Bronchial epithelial cell (primary cell): ENCODE measurements around the gene LRRC8D. TPM values are rescaled to one million over a fixed set of nuclear protein-coding genes. Genes with fewer than 3 reads are reported as not detected.

Experiments
- DNase-seq: peaks from one replicate; pipeline ENCODE4 v3.0.0-alpha.2; 2010; ENCODE audit warnings: low read depth
- FAIRE-seq: peaks from 2 replicates; lab custom pipeline; 2011; peaks lifted over from hg19 to GRCh38; lab: Jason Lieb, UNC
- H3K27me3 ChIP-seq: 2 replicates; pipeline ENCODE4 v1.5.1; 2011; ENCODE audit warnings: low read length; ENCODE audit not compliant: control insufficient read depth, insufficient read depth
- H3K36me3 ChIP-seq: 2 replicates; pipeline ENCODE4 v1.5.1; 2011; ENCODE audit warnings: low read length; ENCODE audit not compliant: control insufficient read depth, insufficient read depth
- H3K4me3 ChIP-seq: 2 replicates; pipeline ENCODE4 v1.5.1; 2011; ENCODE audit warnings: mild to moderate bottlenecking, low read depth, low read length, control low read depth
- total RNA-seq: library from RNA; depleted of rRNA; stranded (reverse); fragments of >200 nt; gene quantifications from 2 replicates; pipeline ENCODE4 v1.2.1, GENCODE V29; 2014
- TF ChIP-seq, protein P1 (sequence below): IDR thresholded peaks from 2 replicates; pipeline ENCODE4 v1.5.1; 2011; ENCODE audit warnings: mild to moderate bottlenecking, moderate library complexity, low read length, control low read depth, inconsistent platforms; ENCODE audit not compliant: insufficient read depth, severe bottlenecking

LRRC8D gene
- total RNA-seq, 1 donor from 2014 or later: 35.8 TPM

DNA sequence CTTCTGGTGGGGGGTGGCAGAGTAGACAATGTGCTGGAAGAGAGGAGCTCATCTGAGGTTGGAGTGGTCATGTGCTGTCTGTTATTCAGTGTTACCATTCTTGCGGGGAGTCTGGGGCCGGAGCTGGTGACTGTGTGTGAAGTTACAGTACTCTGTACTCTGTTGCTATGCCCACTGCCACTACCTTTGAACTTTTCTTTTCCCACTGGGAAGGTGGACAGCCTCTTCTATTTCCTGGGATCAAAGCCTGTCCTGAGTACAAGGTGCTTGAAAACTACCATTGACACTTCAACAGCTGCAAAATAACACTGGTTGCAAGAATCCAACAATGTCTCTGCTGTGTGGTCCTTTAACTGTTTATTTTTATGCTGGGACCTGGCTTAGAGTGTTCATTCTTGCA, 107.7 kb downstream of the LRRC8D start:
- no peak overlapping the region for H3K4me3 ChIP-seq
- FAIRE-seq (no peak), DNase-seq (no peak)
- TF ChIP-seq, protein P1, sequence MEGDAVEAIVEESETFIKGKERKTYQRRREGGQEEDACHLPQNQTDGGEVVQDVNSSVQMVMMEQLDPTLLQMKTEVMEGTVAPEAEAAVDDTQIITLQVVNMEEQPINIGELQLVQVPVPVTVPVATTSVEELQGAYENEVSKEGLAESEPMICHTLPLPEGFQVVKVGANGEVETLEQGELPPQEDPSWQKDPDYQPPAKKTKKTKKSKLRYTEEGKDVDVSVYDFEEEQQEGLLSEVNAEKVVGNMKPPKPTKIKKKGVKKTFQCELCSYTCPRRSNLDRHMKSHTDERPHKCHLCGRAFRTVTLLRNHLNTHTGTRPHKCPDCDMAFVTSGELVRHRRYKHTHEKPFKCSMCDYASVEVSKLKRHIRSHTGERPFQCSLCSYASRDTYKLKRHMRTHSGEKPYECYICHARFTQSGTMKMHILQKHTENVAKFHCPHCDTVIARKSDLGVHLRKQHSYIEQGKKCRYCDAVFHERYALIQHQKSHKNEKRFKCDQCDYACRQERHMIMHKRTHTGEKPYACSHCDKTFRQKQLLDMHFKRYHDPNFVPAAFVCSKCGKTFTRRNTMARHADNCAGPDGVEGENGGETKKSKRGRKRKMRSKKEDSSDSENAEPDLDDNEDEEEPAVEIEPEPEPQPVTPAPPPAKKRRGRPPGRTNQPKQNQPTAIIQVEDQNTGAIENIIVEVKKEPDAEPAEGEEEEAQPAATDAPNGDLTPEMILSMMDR: no peak
- H3K36me3 ChIP-seq: peaks cover 1% of the 10 kb centered on the region
- no peaks in the 10 kb centered on the region for H3K27me3 ChIP-seq

DNA sequence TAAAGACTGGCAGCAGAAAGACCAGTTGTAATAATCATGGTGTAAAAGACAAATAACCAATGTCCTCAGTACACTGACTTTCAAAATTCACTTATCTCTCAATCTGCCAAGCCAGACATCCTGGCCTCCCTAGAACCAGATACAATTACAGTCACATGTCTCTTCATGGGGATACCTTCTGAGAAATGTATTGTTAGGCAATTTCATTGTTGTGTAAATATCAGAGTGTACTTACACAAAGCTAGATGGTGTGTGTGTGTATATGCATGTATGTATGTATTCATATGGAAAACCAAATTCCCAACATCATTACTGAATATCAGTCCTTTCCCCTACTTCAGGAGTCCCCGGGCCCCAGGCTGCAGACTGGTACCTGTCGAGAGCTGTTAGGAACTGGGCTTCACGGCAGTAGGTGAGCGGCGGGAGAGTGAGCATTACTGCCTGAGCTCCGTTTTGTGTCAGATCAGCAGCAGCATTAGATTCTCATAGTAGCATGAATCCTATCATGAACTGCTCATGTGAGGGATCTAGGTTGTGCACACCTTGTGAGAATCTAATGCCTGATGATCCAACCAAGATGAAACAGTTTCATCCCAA, 108.7 kb downstream of the LRRC8D start:
- TF ChIP-seq, protein P1: no peak
- no peak for DNase-seq
- FAIRE-seq: no peak
- Histone ChIP-seq H3K4me3 (no peak overlapping the region), H3K27me3 (no peaks in the 10 kb centered on the region), H3K36me3 (peaks cover 1% of the 10 kb centered on the region)

DNA sequence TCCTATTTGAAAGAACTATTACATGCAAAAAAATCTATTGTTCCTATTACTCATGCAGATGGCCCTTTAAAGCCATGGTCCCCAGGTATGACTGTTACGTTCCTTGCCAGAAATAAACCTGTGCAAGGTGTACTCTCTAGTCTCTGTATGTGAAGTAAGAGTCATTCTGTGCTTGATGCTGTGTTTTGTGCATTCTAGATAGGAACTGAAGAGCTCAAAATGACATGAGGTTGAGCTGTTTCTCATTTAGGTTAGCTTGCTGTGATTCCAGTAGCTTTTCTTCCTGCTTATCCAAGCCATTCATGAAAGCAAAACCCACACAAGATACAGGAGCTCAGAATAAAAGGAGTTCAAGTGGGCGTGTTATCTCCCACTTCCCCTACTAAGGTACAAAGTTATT, 109.7 kb downstream of the LRRC8D start:
- Histone ChIP-seq H3K36me3 (peaks cover 1% of the 10 kb centered on the region), H3K4me3 (no peak overlapping the region), H3K27me3 (no peaks in the 10 kb centered on the region)
- TF ChIP-seq, protein P1: no peak
- FAIRE-seq: no peak
- DNase-seq: no peak

DNA sequence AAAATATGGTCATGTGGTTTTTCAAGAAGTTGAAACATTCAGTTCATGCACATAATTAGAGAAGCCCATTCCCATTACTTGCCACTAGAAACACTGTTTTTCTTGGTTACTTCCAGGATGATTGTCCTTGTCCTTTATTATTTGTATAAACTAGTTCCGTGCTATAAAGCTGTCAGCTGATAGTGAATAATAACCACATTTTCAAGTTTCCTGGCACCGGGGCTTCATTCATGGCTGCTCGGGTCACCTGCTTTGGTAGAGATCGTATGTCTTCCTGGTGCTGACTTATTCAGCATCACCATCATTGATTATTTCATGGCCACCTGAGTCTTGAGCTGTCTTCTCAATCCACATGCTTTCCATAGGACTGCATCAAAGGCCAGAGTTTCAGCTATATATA, 111.1 kb downstream of the LRRC8D start:
- no peak for FAIRE-seq

DNA sequence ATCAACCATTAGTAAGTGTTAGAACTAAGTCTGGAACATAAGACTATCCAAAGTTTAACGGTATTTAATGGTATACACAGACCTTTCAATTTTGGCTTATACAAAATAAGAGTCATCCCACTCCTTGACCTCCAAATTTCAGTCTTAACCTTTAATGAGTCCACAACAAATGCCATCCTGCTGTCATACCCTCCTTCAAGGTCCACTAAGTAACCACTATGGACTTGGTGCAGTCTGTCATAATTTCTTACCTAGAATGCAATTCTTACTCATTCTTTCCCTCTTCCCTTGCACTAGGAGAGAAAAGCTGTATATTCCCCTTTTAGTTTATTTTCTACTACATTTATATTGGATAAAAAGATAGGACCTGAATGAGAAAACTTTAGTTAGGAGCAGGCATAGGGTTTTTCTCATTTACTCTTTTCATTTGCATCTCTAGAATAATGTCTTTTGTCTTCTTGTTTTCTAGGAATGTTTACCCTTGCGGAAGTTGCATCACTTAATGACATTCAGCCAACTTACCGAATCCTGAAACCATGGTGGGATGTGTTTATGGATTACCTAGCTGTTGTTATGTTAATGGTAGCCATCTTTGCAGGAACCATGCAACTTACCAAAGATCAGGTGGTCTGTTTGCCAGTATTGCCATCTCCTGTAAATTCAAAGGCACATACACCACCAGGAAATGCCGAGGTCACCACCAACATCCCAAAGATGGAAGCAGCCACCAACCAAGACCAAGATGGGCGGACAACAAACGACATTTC, 111.9 kb downstream of the LRRC8D start:
- no peak for DNase-seq
- TF ChIP-seq, protein P1: no peak
- FAIRE-seq: no peak
- H3K36me3 ChIP-seq: peaks cover 1% of the 10 kb centered on the region
- no peaks in the 10 kb centered on the region for H3K27me3 ChIP-seq
- no peak overlapping the region for H3K4me3 ChIP-seq

More for the DNA sequence above, 111.1 kb downstream of the LRRC8D start:
- no peak for DNase-seq
- TF ChIP-seq, protein P1: no peak
- Histone ChIP-seq H3K36me3 (peaks cover 1% of the 10 kb centered on the region), H3K27me3 (no peaks in the 10 kb centered on the region), H3K4me3 (no peak overlapping the region)
